ENCODE results near the gene SLX9.

SLX9 gene

DNA sequence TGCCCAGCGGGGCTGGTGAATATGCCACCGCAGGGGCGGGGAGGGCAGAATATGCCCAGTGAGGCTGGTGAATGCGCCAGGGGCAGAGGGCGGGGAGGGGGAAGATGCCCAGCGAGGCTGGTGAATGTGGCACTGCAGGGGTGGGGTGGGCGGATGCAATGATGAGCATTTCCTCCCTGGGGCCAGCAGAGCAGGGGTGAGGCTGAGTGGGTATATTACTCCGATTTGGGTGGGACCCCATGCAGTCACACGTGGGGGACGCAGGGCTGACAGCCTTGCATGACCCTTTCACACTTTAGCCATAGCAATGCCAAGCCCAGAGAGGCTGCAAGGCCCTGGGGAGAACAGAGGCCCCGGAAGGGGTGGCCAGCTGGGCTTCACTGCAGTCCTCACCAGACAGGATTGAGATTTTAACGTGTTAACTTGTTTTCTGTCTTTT lies 9.3 kb upstream of the SLX9 start:
- DNase-seq (ENCODE audit: low read depth): no peak

DNA sequence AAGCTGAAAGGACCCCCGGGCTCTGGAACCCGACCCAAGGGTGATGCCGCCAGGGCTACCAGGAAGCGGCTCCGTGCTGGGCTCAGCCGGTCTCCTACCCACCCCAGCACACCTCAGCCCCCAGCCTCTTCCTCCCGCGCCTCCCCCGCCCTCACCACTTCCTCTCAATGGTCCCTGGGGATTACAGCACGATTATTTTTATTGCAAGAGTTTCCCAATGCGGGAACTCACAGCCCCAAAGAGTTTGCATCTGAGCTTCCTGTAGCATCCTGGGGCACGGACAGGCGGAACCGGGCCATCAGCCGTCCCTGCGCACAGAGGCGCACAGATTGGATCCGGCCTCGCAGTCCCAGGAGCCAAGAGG lies 8.7 kb upstream of the SLX9 start:
- no peak for DNase-seq (ENCODE audit: low read depth)

DNA sequence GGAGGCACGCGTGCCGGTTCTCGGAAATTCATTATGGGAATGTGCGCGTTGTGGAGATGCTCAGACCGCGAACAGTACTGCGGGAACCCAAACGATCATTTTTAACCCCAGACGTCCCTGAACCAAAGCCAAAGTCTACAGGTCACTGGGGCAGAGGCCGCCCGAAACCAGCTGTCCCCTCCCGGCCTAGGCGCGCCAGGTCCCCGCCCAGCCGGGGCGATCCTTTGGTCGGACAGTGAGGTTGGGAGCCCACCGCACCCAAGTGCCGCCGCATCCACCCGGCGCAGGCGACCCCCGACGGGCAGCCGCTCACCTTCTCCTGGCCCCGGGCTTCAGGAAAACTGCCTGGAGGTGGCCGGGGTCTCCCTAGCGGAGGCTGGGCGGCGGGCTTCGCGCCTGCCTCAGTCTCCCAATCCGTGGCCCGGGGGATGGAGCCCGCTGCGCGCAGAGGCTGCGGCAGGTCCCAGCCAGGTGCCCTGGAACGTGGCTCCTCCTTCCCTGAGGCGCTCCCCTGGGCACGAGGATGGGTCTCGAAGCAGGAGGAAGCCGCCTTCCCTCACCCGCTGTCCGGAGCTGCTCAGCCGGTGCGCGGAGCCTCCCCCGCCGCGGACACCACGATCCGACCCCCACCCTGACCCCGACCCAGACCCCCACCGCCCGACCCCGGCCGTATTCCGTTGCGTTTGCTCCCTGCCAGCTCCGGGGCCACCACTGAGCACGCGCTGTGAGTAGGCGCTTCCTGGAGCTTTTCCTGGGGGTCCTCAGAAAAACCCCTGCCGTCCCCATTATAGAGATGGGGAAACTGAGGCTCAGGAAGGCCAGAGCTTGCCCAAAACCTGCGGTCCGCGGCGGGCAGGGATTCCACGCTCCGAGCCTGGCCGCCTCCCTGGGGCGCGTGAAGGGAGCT lies 8.1 kb upstream of the SLX9 start:
- DNase-seq (ENCODE audit: low read depth): no peak

DNA sequence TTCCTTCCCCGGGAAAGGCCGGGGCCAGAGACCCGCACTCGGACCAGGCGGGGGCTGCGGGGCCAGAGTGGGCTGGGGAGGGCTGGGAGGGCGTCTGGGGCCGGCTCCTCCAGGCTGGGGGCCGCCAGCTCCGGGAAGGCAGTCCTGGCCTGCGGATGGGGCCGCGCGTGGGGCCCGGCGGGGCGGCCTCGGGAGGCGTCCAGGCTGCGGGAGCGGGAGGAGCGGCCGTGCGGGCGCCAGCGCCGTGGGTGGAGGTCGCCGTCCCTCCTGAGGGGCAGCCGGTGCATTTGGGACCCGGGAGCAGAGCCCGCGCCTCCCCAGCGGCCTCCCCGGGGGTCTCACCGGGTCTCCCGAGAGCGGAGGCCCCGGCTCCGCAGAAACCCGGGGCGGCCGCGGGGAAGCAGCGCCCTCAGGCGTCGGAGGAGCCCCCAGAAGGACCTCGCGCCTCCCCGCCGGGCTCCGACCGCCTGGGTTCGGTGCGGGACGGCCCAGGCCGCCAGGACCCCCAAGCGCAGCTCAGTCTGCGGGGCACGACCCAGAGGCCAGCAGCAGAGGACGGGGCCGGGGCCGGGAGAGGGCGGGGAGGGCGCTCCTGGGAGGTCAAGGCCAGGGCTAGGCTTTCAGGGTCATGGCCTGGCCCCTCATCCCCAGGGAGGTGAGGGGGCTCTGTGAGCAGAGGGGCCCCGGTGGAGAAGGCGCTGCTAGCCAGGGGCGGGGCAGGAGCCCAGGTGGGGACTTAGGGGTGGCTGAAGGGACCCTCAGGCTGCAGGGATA lies 7.2 kb upstream of the SLX9 start:
- DNase-seq (ENCODE audit: low read depth): no peak

DNA sequence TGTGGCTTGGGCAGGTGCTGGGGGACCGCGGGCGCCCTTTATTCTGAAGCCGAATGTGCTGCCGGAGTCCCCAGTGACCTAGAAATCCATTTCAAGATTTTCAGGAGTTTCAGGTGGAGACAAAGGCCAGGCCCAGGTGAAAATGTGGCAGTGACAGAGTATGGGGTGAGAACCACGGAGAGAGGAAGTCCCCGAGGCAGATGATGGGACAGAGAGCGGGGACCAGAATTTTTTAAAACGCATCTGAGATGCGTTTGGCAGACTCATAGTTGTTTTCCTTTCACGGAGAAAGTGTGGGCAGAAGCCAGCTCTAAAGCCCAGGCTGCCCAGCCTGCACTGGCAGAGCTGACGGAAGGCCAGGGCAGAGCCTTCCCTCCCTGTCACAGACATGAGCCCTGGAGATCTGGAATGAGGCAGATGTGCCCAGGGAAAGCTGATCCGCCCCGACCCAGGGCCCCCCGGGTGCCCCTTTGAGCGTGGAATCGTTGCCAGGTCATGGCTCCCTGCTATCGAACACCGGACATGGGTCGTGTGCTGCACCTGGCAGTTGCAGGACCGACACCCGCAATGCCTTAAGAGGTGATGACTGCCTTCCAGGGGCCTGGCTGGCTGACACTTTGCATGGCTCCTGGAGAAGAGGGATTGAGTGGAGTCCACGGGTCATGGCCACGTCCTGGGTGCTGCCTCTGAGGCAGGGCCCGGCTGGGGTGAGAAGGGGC lies 6.5 kb upstream of the SLX9 start:
- DNase-seq (ENCODE audit: low read depth): no peak

DNA sequence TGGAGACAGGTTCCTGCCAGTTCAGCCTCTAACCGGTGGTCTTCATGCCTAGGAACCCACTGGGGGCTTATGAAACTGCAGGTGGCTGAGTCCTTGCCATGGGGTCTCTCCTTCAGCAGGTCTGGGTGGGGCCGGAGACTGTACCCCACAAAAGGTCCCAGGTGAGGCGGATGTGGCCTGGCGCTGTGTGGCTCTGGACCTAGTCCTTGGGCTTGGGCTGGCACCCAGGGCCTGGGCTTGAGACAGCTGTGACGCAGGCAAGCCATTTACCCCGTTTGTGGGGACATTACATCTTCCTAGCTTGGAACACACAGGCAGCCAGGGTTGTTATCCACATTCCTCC lies 5.9 kb upstream of the SLX9 start:
- no peak for DNase-seq (ENCODE audit: low read depth)

DNA sequence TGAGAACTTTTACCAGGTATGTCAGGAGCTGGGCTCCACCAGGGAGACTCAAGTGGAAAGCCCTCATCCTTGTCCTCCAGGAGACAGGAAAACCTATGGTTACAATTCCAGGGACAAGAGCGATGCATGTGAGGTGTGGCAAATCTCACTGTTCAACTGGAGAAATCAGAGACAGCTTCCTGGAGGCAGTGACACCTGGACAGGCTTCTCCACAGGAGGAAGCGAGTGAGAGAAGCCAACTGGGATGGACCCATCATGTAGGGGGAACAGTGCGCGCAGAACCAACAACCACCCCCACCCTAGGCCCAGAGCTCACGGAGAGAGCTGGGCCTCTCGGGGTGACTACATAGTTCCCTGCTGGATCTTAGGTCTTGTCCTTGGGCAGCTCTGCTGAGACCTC lies 5.6 kb upstream of the SLX9 start:
- no peak for DNase-seq (ENCODE audit: low read depth)

DNA sequence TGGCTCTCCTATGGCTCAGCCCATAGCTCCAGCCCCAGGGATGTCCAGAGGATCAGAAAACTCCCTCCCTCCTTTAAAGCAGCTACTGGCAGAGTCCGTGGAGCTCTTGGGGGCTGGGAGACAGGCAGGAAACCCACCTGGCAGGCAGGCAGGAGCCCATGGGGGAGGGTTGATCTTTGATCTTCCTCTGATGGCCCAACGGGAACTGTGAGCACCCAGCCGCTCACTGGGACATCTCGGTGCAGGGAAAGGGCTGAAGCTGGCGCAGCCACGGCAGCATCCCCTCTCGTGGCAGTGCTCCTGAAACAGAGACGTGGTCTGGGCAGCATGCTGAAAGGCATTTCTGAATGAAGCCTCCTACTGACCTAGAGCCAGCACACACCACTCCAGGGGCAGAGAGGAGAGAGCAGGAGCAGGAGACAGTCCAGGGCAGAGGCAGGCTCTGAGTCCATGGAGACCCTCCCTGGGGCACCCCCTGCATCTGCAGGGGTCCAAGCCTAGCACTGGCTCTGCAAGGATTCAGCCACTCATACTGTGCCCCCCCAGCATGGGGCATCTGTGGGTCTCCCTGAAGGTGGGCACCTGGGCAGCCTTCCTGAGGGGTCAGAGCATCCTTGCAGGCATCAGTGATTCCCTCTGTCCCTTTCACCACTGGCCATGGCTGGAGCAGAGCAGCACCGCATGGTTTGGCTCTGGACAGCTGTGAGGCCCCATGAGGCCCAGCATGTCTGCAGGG lies 4.9 kb upstream of the SLX9 start:
- no peak for DNase-seq (ENCODE audit: low read depth)

DNA sequence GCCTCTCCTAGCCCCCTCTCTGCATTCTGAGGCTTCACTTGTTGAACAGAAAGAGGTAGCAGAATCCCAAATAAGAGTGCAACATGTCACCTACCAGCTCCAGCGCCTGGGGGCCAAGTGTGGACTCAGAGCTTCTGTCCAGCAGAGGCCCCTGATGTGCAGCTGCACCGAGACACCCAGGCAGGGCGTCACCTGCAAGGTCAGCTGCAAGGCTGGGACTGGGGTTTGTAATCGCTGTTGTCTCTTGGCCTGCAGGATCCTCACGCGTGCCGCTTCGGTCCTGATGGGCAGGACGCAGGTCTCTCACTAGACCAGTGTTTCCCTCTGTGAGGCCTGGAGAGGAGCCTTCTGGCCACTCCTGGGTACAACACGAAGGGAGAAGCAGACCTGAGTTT lies 4.3 kb upstream of the SLX9 start:
- DNase-seq (ENCODE audit: low read depth): no peak

DNA sequence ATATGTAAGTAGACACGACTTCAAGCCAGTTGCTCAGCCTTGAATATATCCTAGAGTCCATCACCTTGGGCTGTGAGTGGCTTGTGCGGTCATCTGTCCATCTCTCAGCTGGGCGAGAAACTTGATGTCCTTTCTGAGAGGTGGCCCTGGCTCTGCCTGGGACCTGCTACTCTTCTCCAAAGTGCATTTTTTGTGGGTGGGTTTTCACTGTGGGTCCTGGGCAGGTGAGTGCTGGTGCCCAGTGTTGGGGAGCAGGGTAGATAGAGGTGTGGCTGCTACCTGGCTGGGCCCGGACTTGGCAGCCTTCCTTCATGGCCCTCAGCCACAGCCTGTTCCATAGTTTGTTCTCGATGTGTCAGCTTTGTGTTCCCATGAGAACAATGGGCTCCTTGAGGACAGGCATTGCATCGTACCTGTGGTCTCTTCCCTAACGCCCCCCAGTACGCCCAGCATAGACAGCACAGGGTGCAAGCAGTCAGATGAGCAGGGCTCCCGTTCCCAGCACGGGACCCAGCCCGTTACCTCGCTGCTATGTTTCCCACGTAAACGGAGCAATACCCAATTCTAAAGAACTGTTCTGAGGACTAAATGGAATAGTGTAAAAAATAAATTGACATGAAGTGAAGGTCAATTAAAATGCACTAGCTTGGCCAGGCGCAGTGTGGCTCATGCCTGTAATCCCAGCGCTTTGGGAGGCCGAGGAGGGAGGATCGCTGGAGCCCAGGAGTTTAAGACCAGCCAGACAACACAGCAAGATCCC lies 877 bp upstream of the SLX9 start:
- no peak for DNase-seq (ENCODE audit: low read depth)

DNA sequence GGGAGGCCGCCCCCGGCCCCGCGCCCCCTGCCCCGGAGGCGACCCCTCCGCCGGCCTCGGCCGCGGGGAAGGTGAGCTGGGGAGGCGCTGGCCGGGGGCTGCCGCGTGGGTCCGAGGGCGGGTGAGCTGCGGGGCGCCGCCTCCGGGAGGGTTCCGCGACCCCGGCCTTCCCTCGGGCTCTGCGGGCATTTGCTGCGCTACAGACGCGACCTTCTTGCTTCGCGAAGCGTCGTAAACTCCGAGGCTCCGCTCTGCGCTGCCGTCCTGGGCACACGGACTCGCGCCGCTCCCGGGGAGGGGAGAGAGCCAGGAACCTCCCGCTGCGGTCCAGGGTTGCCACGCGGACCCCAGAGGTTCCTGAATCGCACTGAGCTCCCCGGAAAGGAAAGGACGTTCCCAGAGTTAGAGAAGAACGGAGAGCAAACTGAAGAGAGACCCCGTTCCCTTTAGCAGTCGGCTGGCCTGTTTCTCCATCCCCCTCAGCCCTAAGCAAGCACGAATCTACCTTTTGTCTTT lies 345 bp downstream of the SLX9 start:
- DNase-seq (ENCODE audit: low read depth): no peak

DNA sequence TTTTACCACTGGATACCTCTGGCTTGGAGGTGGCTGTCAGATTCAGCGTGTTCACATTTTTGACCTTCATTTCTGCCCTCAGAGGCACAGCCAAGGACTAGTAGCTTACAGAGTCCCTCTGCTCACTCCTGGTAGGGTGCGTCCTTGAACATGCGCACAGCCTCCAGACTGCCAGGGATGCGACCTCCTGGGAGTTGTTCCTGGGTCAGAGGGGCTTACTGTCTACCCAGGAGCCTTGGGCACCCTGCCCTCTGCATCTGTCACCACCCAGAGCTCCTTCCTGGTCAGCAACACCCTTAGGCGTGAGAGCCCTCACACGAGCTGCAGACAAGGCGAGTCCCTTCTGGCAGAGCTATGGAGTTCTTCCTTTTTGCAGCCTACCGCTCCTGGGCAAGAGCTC lies 1.7 kb downstream of the SLX9 start:
- DNase-seq (ENCODE audit: low read depth): no peak

DNA sequence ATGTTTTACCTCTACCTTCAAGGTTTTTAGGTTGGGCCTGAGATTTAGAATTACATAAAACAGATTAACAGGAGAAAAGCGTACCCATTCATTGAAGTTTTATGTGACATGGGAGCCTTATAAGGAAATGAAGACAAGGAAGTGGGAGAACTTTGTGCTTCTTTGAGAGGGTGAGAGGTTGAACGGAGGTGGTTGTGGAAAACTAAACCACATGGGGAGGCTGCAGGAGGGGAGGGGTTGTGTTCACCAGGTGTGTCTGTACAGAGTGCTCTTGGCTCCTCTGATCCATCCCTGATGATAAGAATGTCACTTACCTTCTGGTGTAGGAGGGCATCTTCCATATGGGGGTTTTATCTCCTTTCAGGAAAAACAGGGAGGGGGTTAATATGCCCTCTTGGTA lies 2.7 kb downstream of the SLX9 start:
- no peak for DNase-seq (ENCODE audit: low read depth)

DNA sequence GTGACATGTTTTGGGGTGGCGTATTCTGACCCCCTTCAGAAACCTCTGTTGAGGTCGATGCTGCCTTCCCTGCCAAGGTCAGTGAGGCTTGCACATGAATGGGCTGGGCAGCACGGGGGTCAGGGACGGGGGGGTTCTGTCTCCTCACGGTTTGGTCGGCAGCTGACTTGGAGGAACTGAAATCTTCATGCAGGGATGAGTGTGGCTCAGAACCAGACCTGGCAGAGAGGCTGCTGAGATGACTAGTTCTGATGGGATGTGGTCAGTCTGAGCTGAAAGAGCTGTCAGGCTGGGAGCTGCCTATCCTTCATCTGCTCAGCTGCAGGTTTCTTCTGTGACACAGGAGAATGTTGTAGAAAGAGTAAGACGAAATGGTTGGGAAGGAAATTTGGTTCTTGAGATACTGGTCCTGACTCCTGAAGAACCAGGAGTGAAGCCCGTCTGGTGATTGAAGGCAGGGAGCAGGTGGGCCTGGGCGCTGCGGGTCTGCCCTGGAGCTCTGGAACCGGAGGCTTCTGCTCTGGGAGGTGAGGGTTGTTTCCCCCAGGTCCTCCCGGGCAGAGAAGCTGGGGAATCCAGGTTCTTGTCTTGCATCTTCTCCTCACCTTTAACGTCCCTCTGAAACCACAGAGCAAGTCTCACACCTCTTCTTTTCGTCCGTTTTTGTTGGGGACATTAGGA lies 3.3 kb downstream of the SLX9 start:
- DNase-seq (ENCODE audit: low read depth): no peak

DNA sequence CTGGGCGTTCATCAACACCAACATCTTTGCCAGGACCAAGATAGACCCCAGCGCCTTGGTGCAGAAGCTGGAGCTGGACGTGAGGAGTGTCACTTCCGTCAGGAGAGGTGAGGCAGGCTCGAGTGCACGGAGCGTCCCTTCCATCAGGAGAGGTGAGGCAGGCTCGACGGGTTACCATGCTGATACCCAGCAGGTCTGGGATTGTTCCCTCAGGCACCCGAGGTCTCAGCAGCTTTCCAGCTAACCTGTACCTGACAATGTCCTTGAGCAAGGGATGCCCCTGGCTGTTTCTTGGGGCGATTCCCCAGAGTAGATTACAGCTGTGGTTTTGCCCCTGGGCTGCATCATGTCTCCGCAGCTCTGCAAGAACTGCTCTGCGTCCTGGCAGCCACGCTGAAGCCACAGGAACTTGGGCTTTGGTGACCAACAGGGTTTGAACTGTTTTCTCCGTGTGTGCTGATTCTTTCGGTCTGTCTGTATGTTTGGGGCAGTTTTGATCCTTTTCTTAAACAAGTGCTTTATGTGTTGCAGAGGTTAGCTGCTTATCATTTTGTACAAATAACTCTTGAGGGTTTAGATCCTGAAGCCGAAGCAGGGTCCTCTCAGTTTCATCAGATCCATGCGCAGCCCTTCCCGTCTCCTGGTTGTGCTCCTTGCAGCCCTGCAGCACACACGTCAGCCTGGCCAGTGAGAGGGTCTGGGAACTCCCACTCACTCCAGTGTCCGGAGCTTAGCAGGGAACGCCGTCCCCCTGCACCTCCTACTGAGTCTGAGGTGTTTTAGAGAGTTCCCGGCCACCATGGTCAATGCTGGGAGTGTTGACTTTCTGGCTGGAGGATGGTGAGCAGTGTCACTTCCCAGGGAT lies 4.1 kb downstream of the SLX9 start:
- no peak for DNase-seq (ENCODE audit: low read depth)

DNA sequence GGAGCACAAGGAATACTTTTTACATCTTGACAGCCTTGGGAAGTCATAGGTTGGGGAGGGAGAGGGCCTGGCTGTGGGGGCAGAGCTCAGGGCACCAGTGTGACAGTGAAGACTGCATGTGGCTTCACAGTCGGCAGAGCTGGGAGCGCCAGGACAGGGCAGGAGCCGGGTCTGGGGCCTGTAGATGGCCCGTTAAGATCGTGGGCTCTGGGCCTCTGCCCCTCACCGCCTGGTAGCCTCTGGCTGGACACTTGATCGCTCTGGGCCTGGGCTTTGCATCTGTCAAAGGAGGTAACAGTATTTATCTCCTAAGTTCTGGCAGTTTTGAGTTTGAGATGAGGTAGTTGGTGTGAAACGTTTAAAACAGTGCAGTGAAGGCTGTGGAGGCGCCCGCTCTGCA lies 4.8 kb downstream of the SLX9 start:
- DNase-seq (ENCODE audit: low read depth): no peak

DNA sequence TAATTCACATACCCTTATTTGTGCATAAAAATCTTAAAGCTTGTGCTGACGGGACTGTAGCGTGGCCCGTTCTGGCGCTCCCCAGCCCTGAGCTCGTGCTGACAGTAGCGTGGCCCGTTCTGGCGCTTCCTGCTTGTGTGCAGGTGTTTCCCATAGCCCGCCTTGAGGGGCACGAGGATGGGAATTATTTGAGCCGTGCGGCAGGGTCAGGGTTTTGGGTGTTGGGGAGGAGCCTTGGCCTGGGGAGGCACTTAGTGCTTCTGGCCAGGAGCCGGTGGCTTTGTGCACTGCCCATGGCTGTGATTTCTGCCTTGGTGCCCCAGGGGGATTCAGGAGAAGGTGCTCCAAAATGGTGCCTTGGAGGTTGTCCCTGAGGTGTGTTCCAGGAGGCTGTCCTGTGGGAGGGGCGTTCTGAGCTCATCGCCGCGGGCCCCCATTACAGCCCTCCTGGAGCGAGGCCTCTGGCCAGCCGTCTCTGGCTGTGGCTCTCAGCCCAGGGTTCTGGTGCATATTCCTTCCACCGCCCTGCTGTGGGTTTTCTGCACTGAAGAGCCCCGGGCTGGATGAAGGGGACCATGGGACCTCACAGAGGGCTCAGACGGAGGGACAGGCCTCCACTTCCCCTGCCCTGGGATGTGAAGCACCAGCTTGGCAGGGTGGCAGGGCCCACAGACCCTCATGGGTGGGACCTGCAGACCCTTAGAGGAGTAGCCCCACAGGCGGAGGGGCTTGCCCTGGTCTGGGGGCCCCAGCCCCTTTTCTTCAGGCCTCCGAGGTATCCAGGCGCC lies 6.6 kb downstream of the SLX9 start:
- no peak for DNase-seq (ENCODE audit: low read depth)

DNA sequence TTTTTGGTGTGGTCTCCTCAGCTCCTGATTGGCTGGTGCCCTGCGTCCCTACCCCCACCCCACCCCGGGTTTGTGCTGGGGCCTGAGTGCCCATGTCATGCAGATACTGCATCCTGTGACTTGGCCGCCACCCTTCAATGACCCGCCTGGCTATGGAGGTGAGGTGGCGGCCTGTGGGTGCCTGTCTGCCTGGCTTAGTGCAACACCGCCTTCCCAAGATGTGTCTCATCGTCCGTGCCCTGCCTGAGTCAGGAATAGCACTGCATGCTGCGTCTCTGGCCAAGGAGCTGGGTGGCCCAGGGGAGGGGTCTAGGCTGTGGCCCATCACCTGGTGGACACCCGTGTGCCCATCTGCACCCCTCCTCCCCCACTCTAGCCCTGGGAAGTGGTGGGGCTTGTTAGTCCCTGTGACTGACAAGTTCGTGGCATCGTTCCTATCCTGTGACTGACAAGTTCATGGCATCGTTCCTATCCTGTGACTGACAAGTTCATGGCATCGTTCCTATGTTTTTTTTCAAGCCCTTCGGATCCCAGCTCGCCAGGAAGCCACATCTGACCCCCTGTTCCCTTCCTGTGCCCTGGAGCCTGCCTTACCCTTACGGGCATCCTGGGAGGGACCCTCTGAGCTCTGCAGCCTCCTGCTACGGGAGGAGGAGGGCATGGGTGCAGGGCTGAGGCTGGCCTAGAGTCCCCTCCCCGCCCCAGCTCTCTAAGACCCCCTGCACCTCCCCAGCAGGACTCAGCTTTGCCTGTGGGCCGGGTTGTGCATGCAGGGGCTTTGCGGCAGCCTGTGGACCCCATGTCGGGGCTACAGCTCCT lies 7.5 kb downstream of the SLX9 start:
- DNase-seq (ENCODE audit: low read depth): no peak

Data from stimulated activated CD8-positive, alpha-beta memory T cell treated with anti-CD3 and anti-CD28 coated beads, Interleukin-7, amount 100 ng/mL, for 24 hours (primary cell).